KBM-7 (cell line): ENCODE measurements around the gene GALNT12.
A peak's percentile ranks its signal among the peaks of the same experiment; 100 is the strongest.

ENCODE experiments used
- DNase-seq: peaks from one replicate; pipeline ENCODE4 v3.0.0-alpha.2; 2015
- in situ Hi-C: fragments of 300-500 bp; cut with MboI; formaldehyde crosslinking; loops from 2 replicates; pipeline ENCODE4 v1.14.3; 2020; ENCODE audit warnings: low sequenced_read_pairs, low pct_unique_long_range_greater_than_20kb, mixed read lengths

The GALNT12 gene

DNA sequence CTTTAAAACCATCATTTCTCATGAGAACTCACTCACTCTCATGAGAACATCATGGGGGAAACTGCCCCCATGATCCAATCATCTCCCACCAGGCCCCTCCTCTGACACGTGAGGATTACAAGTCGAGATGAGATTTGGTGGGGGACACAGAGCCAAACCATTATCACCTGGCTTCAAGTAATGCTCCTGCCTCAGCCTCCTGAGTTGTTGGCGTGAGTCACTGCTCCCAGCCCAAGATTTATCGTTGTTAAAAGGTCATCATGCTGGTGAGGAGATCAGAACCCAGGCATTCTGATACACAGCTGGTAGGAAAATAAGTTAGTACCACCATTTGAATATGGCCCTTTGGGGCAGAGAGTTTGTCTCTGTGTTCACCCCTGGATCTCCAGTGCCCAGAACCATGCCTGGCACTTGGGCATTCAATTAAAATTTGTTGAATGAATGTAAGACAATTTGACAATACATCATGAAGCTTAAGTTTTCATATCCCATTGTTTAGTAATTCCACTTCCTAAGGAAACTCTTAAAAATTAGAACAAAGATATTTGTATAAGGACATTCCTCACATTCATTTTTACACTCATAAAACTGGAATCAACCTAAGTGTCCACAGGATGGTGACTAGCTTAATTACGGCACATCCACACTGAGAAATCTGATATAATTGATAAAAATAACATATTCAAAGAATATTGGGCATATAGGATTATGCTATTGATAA is 78.3 kb downstream of the GALNT12 start:
- DNase-seq, result no peak
- in situ Hi-C loops, result no loop called here

GRCh38 chr9:98886691-98887229 is 79.3 kb downstream of the GALNT12 start:
- in situ Hi-C loops, result no loop called here

GRCh38 chr9:98887918-98888510 is 80.5 kb downstream of the GALNT12 start:
- DNase-seq, result no peak
- in situ Hi-C loops, result no loop called here

More at GRCh38 chr9:98886691-98887229, 79.3 kb downstream of the GALNT12 start:
- no peak for DNase-seq

DNA sequence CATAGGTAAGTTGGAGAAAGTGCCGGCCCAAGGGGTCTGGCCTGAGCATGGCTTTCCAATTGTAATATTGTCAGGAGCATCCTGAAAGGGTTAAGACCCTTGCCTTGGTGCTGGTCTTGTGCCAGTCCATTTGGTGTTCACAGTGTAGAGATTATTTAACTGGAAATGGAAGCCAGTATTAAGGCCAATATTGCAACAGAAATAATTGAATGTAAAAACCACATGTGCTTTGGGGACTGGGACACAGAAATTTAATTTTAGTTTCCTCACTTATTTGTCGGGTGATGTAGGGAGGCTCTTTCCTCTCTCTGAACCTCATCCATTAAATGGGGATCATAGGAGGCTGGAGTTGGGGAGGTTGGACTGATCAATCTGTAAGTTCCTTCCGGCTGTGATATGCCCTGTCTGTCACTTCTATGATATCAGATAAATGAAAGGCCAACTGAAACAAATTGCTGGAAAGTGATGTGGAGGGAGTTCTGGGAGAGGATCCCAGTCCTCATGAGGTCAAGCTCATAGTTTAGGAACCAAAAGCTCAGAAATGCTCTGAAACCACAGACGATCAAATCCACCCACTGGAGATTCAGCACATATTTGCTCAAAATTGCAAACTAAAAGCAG is 81.4 kb downstream of the GALNT12 start:
- in situ Hi-C loops, result no loop called here
- DNase-seq, result no peak

GRCh38 chr9:98890256-98890655 is 82.8 kb downstream of the GALNT12 start:
- DNase-seq, result no peak
- in situ Hi-C loops, result no loop called here

DNA sequence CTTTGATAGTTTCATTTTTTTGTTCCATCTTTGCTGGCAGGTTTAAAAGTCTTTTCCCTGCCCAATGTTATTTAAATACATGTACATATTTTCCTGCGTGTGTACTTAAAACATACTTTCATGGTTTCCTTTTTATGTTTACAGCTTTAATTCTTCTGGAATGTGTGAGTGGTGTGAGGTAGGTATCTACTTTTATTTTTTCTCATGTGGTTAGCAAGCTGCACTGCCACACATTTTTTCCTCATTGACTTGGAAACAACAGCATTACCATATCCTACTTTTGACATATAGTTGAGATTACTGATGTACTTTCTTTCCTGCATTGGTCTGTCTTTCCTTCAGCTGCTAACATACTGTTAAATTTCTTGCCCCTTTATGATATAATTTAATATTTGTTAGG is 84.8 kb downstream of the GALNT12 start:
- DNase-seq, result no peak
- in situ Hi-C loops, result no loop called here

DNA sequence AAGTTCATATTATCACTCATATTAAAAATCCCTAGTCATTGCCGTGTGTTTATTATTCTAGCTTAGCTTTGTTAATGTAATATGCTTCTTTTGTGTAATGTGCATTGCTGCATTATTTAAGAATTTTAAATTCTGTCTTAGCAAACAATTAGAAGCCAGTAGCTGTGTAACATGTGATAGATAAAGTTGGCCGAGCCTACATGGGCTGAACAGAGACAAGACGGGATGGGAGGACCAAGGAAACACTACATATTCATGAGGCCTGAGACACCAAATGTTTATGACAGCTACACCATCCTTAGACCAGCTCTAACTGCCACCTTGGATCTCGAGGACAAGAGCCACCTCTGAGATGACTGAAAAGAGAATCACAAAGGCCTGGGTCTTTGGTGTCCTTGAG is 85.2 kb downstream of the GALNT12 start:
- DNase-seq, result no peak
- in situ Hi-C loops, result no loop called here

DNA sequence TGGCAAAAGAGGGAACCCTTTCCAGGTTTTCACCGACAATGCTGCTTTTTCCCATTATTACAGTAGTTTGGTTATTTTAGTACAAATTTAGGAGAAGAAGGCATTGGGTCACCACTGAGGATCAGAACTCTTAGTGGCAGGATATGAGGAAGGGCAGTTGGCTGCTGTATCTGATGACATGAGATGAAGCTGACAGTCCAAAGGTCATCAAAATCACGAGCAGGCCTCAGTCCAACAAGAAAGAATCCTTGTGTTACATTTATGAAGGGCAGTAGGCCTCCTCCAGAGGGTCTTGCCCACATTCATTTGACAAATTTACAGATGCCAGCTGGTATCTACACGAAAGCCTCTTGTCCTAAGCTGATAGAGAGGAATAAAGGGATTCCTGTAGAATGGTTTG is 86.7 kb downstream of the GALNT12 start:
- DNase-seq, result no peak
- in situ Hi-C loops, result no loop called here

DNA sequence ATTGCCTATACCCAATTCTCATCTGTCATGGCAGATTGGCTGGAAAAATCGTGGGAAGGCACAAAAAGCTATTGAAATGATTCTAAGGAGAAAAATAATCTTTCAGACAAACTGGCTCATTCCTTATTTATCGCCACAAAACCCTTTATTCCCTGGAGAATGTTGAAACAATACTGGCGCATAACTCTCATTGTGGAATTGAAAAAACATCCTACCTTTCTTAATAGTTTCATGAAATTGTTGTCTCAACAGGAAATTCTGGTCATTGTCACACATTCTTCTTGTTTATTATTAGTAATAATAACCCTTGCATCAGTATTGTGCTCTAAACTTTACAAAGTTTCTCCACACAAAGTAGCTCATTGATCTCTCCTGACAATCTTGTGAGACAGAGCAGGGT is 87.3 kb downstream of the GALNT12 start:
- in situ Hi-C loops, result no loop called here

DNA sequence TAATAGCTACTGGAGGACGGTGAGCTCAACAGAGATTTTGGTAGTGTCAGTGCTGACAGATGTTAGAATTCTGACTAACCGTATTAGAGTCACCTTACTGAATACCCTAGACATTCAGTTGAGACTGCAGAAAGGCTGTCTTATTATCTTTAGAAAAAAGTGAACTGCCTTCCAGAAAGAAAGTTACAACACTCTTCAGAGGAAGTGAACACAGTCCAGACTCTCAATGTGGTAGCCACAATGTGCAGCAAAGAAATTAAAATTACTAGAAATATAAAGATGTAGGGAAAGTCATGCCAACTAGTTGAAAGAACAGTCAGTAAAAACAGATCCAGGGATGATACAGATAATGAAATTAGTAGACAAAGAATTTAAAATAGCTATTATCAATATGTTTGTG is 89.2 kb downstream of the GALNT12 start:
- DNase-seq, result no peak
- in situ Hi-C loops, result no loop called here

More for the DNA sequence above, 87.3 kb downstream of the GALNT12 start:
- no peak for DNase-seq

- no peak for DNase-seq
These were observed 90.3 kb downstream of the GALNT12 start for GRCh38 chr9:98897745-98898144.

DNA sequence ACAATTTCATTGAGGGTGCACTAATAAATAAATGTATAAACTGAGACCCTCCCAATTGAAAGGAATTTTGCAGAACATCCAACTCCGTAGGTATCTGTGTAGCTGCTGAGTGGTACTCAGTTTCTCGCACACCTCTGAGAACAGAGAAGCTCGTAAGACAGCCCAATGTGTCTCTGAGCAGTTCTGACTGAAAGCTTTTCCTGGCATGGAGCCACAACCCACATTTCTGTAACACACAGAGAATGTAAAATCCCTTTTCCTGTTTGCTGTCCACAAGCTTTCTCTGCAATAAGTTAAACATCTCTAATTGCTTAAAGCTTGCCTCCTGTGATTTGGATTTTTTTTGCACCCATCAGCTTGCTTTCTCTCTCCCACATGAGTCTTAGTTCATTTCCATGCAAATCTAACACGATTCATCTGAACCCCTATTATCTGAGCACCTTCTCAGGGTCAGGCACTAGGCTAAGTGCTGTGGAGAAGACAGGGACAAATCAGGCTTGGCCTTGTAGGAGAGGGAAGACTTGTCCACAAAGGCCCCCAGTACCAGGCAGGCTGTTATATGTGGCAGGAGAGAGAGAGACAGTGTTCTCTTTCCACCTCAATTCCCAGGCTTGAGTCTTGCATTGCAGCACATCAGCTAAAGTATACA is 92.1 kb downstream of the GALNT12 start:
- in situ Hi-C loops, result no loop called here
- DNase-seq, result peak; percentile 52

More at GRCh38 chr9:98897745-98898144, 90.3 kb downstream of the GALNT12 start:
- in situ Hi-C loops, result no loop called here
